CD4-positive, alpha-beta T cell treated with Interleukin-15 for 1 hour (primary cell): ENCODE data around the gene SSX2IP.
"Not testable (repeated sequence)": the region's sequence is repeated elsewhere in the genome, so short reads cannot be mapped to it uniquely, and the experiment has no call there.

Experiments used
- DNase-seq: peaks from one replicate; pipeline ENCODE4 v3.0.0-alpha.2; 2020

SSX2IP gene

DNA sequence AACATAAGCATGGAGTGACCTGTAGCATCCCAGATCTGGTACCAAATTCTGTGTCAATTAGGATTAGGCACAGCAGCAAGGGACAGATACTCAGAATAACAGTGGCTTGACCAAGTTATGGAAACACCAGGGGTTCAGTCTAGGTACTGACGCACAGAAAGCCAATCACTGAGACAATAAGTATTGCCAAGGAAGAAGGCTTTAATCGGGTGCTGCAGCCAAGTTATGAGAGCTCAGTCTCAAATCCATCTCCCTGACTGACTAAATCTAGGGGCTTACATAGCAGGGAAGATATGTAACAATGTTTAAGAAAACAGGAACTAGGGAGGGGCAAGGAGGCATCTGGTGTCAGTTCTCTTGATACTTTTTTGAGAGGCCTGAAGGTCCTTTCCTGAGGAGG lies 76.4 kb downstream of the SSX2IP start:
- no peak for DNase-seq

DNA sequence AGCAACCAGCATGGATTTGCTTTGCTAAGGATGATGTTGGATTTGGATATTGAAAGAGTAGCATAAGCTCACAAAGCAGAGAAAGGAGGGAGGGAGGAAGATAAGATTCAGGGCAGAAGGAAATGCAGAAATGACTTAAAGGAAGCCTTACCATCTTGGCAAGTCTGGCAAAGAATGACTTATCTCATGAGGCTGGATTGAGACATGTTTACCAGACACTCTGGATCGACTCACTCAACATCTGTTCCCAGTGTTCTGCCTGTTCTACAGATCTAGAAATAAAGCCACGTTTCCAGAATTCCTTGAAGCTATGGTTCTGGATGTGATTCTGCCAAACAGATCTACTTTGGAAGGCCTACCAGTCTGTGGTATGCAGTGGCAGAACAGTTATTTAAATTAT lies 77.2 kb downstream of the SSX2IP start:
- DNase-seq, result no peak

DNA sequence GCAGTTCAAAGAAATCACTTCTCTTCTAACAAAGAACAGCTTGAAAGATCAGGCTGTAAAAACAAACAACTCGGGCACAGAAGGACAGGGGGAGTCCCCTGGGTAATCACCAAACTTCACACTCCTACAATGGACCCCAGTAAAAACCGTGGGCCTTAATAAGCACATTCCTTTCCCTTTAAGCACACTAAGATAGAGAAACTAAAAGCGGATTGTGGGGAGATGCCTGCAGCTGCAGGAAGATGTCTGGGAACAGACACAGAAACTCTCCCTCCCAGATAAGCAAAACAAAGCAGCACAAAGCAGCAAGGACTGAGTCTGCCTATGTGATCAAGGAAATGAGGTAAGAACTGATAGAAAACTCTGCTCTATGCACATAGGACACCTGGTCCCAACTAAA lies 78.5 kb downstream of the SSX2IP start:
- DNase-seq, result no peak

DNA sequence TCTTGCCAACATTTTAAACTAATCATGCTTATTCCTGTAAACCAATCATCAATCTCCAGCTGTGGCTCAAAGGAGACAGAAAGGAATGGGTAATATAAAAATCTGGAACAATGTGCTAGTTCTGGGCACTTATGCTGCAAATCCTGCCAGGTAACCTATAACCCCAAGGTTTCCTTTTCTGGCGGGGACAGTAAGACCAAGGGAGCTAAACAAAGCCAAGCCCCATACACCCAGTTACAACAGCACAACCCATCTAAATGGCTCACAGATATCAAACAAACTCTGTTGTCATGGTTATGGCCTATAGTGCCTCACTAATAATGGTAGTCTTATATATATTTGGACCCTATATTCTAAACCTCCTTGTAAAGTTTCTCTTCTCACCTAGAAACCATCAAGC lies 79.2 kb downstream of the SSX2IP start:
- DNase-seq, result no peak

DNA sequence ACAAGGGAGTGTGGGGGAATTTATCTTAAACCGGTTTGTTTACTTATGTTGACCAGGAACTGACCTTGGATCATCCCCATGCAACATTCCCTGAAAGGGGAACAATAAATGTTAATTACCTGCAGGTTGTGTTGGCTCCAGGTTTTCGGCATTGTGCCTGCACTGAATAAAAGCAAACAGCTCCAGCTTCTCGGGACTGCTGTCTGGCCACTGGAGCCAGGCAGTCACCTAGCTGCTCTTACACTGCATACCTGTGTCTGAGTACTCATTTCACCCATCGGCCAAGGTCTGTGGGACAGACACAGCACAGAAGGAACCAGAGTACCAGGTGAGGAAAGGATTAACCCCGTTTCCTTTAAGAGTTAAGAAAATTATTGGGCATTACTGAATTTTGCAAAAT lies 83.3 kb downstream of the SSX2IP start:
- DNase-seq, result no peak

DNA sequence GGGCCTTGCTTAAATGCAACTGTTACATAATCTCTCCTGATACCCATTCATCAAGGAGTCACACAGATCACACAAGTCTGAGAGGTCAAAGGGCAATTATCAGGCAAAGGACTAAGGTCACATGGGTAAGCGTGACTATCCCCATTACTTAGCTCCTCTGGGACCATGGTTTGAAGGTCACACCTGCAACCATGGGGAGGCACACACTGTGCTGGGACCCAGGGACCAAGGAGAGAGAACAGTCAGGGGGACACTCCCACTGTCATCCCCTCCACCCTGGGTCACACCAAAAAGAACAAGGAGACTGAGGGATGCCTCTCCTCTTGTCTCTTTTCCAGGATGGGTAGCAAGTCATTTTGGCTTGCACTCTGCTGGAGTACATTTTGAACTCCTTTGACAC lies 85.1 kb downstream of the SSX2IP start:
- no peak for DNase-seq

DNA sequence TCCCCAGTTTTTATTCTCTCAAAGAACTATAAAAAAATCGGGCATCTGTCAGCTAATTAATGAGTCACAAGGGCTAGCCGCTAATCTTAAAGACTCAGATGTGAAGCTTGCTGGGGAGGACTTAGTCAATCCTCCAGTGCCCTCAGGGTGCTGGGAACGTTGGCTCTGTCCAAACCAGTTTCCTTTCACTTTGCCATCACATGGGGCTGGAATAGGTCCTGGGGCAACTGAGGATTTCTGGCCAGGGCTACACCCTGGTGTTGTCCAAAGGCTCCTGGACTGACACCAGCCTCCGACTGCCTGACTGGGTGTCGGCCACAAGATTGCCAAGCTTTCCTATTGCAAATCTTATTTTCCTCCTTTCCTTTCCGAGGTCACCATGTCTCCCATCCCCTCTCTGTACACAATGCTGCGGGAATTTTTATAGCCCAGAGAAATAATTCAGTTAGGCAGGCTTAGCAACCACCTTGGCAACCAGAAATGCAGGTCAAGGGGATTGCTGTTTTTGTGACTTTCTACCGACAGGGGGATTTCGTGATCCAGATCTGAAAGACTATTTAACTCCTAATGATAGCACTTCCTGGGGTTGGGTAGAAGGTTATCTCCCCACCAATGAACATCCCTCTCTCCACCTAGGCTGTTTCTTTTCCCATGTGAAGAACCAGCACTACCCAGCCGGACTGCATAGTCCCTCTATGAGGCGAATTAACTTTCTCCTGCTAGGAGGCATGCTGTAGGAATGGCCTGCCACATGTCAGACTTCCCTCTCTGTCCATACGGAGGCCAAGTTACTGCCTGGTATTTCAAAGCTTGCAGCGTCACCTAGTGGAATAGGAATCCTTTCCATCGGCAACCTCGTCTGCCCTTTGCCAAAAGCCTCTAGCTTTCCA lies 86.1 kb downstream of the SSX2IP start:
- DNase-seq, result no peak

DNA sequence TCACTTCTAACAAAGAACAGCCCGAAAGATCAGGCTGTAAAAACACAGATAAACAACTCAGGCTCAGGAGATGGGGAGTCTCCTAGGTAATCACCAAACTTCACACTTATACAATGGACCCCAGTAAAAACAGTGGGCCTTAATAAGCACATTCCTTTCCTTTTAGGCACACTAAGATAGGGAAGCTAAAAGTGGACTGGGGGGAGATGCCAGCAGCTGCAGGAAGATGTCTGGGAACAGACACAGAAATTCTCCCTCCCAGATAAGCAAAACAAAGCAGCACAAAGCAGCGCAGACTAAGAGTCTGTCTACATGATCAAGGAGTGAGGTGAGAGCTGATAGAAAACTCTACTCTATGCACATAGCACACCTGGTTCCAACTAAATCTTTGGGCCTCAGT lies 87.0 kb downstream of the SSX2IP start:
- no peak for DNase-seq

DNA sequence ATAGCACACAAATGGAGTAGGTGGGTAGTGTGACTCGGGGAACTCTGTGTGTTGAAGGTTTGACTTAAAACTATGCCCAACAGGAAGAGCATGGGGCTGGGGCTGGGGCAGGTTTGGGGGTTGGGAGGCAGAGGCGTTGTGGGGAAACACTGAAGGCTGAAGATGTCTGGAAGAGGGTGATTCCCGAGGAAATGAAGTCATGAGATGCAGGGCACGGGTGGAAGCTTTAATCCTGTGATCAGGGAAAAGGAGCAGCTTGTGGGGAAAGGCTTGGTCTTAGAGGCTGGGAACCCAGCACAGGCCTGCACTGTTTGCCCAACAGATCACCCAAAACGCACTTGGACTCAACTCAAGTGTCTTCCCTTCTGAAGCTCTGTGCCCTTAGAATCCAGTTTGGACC lies 89.5 kb downstream of the SSX2IP start:
- no peak for DNase-seq

DNA sequence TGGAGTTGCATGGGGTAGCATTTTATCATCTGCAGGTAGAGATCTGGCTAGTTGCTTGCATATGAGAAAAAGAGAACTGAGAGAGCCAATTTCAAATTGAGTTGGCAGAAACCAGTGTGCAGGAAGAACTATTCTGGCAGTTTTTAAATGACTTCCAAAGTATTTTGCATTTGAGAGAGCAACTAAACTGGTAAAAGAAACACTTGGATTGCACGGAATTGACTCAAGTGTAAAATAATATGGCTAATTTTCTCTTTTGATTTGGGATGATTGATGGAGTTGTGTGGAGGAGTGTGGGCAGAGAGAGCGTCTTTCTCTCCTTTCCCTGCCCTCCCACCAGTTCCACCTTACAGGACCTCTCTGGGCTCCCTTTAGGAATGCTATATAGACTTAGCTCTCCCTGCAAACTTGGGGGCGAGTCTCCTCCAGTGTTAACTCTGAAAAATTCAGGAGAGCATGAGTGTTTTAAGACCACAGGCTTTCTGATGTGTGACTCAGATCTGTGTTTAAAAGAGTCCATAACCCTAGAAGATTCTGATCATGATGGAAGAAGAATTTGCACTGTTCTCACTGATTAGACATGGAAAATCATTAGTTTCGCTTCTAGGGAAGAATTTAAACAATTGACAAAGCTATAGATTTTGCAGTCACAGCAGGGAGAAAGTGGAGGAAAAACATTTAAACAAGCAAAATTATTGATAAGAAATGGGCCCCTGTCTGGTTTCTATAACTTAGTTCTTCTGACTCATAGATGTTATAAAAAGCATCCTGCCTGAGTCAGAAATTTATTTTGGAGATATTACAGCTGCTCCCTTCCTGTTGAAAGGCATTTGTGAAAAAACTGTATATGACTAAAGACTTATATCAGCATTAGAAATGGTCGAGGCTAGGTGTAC lies 91.2 kb downstream of the SSX2IP start:
- no peak for DNase-seq

DNA sequence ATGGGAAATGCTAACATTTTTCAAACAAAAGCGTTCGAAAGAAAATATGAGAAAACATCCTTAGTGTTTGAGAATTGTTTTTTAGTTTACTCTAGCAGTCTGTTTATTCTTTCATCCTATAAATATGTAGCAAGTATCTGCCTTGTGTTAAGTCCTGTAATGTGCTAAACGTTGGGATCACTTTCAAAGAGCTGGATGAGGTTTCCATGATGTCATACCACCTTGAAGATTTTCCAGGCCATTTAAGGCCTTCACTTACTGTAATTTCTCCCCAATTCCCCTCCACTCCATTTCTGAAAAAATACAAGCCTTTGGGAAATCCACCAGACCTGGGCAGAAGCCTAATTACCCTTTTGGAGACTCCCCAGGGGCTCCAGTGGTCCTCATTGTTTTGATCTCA lies 91.8 kb downstream of the SSX2IP start:
- no peak for DNase-seq

DNA sequence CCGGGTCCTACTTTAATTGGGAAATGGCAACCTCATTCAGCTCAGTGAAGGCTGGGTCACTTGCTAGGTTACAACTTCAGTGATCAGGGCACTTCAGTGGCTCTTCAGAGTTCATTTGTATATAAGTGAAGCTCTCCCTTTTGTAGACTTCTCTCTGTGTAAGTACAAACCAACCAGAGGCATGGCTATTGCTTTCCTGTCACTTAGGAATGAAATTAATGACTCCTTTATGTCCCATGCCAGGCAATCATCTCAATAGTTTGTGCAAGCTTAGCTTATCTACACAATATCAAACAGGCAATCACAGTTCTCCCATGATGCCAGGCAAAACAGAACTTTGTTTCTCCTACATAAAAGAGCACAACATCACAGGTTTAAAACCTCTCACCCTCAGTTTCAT lies 93.2 kb downstream of the SSX2IP start:
- no peak for DNase-seq

DNA sequence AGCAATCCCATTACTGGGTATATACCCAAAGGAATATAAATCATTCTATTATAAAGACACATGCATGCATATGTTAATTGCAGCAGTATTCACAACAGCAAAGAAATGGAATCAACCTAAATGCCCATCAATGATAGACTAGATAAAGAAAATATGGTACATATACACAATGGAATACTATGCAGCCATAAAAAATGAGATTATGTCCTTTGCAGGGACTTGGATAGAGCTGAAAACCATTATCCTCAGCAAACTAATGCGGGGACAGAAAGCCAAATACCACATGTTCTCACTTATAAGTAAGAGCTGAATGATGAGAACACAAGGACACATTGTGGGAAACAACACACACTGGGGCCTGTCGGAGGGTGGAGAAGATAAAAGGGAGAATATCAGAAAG lies 95.3 kb downstream of the SSX2IP start:
- DNase-seq, result not testable (repeated sequence)
